SU-DHL-6 (cell line): ENCODE data around the gene ZNF586.

Experiments used
- CTCF ChIP-seq: fragments of 200-600 bp; sonication (generic); IDR thresholded peaks from one replicate; pipeline ENCODE4 v1.5.1; 2017; ENCODE audit warnings: antibody characterized with exemption, mild to moderate bottlenecking, low read length, moderate library complexity; ENCODE audit not compliant: insufficient read depth, poor library complexity, severe bottlenecking
- EZH2phosphoT487 ChIP-seq: fragments of 200-600 bp; sonication (generic), shearing (Covaris generic); conservative IDR thresholded peaks from 2 replicates; pipeline ENCODE4 v1.6.1; 2018; ENCODE audit warnings: mild to moderate bottlenecking, antibody characterized with exemption, low read length, moderate library complexity, mixed read lengths

- TF ChIP-seq CTCF (no peak), EZH2phosphoT487 (no peak)
Observed at GRCh38 chr19:57776764-57777296, 7.4 kb downstream of the ZNF586 start.
